Ishikawa (cell line): ENCODE measurements around the gene ZNF213.

Experiments used
- CEBPB ChIP-seq: IDR thresholded peaks from 2 replicates; pipeline ENCODE4 v1.6.1; 2012
- CREB1 ChIP-seq: IDR thresholded peaks from 2 replicates; pipeline ENCODE4 v1.6.1; 2012; ENCODE audit warnings: low read depth
- EGR1 ChIP-seq: IDR thresholded peaks from 2 replicates; pipeline ENCODE4 v1.6.1; 2012
- EP300 ChIP-seq: IDR thresholded peaks from 2 replicates; pipeline ENCODE4 v1.6.1; 2012; ENCODE audit warnings: borderline replicate concordance
- FOXM1 ChIP-seq: IDR thresholded peaks from 2 replicates; pipeline ENCODE4 v1.6.1; 2012; ENCODE audit warnings: low read depth, borderline replicate concordance
- NFIC ChIP-seq: IDR thresholded peaks from 2 replicates; pipeline ENCODE4 v1.6.1; 2012
- RAD21 ChIP-seq: IDR thresholded peaks from 2 replicates; pipeline ENCODE4 v1.6.1; 2012; ENCODE audit warnings: low read depth
- TAF1 ChIP-seq: IDR thresholded peaks from 2 replicates; pipeline ENCODE4 v1.6.1; 2012; ENCODE audit warnings: low read depth, mild to moderate bottlenecking
- TCF12 ChIP-seq: IDR thresholded peaks from 2 replicates; pipeline ENCODE4 v1.6.1; 2012; ENCODE audit warnings: low read depth
- TEAD4 ChIP-seq: IDR thresholded peaks from 2 replicates; pipeline ENCODE4 v1.6.1; 2012
- YY1 ChIP-seq: IDR thresholded peaks from 2 replicates; pipeline ENCODE4 v1.6.1; 2012; ENCODE audit warnings: low read depth
- ZBTB7A ChIP-seq: IDR thresholded peaks from 2 replicates; pipeline ENCODE4 v1.6.1; 2012; ENCODE audit warnings: low read depth
- TF ChIP-seq, protein P1 (sequence below): IDR thresholded peaks from 2 replicates; pipeline ENCODE4 v1.6.1; 2012
- TF ChIP-seq, protein P2 (sequence below): IDR thresholded peaks from 2 replicates; pipeline ENCODE4 v1.6.1; 2012
- TF ChIP-seq, protein P3 (sequence below): IDR thresholded peaks from 2 replicates; pipeline ENCODE4 v1.6.1; 2012; ENCODE audit warnings: low read depth, mild to moderate bottlenecking

Gene ZNF213

DNA sequence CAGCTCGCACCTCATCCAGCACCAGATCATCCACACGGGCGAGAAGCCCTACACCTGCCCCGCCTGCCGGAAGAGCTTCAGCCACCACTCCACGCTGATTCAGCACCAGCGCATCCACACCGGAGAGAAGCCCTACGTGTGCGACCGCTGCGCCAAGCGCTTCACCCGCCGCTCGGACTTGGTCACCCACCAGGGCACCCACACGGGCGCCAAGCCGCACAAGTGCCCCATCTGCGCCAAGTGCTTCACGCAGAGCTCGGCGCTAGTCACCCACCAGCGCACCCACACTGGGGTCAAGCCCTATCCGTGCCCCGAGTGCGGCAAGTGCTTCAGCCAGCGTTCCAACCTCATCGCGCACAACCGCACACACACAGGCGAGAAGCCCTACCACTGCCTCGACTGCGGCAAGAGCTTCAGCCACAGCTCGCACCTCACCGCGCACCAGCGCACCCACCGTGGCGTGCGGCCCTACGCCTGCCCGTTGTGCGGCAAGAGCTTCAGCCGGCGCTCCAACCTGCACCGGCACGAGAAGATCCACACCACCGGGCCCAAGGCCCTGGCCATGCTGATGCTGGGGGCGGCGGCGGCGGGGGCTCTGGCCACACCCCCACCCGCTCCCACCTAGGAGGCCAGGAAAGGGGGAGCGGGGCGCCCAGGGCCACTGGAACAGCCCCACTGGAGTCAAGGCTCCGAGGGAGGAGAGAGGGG is 15.0 kb upstream of the ZNF213 start:
- no peak for TF ChIP-seq EGR1
- TF ChIP-seq EP300, result no peak
- no peak for TF ChIP-seq YY1
- TF ChIP-seq TEAD4, result no peak
- no peak for TF ChIP-seq RAD21

DNA sequence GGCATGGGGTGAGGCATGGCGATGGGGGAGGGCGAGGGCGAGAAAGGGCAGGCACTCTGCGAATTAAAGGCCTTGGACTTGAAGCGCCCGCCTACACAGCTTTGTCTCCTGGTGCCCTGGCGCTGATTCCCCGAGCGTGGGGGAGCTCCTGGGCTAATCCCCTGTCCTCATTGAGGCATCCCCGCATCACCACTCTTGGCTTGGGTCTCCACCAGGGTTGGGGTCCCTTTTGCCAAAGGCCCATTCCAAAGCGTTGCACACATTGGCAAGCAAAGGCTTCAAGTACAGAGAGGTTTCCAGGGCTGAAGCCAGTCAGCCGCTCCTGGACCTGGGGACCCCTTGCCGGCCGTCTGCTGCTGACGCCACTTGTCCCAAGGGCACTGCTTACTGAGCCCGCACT is 14.4 kb upstream of the ZNF213 start:
- TF ChIP-seq, protein P1, sequence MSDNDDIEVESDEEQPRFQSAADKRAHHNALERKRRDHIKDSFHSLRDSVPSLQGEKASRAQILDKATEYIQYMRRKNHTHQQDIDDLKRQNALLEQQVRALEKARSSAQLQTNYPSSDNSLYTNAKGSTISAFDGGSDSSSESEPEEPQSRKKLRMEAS, result no peak
- no peak for TF ChIP-seq CEBPB
- TF ChIP-seq TEAD4, result no peak
- no peak for TF ChIP-seq RAD21
- TF ChIP-seq ZBTB7A, result no peak
- TF ChIP-seq TCF12, result no peak
- TF ChIP-seq, protein P2, sequence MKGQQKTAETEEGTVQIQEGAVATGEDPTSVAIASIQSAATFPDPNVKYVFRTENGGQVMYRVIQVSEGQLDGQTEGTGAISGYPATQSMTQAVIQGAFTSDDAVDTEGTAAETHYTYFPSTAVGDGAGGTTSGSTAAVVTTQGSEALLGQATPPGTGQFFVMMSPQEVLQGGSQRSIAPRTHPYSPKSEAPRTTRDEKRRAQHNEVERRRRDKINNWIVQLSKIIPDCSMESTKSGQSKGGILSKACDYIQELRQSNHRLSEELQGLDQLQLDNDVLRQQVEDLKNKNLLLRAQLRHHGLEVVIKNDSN, result no peak
- TF ChIP-seq, protein P3, sequence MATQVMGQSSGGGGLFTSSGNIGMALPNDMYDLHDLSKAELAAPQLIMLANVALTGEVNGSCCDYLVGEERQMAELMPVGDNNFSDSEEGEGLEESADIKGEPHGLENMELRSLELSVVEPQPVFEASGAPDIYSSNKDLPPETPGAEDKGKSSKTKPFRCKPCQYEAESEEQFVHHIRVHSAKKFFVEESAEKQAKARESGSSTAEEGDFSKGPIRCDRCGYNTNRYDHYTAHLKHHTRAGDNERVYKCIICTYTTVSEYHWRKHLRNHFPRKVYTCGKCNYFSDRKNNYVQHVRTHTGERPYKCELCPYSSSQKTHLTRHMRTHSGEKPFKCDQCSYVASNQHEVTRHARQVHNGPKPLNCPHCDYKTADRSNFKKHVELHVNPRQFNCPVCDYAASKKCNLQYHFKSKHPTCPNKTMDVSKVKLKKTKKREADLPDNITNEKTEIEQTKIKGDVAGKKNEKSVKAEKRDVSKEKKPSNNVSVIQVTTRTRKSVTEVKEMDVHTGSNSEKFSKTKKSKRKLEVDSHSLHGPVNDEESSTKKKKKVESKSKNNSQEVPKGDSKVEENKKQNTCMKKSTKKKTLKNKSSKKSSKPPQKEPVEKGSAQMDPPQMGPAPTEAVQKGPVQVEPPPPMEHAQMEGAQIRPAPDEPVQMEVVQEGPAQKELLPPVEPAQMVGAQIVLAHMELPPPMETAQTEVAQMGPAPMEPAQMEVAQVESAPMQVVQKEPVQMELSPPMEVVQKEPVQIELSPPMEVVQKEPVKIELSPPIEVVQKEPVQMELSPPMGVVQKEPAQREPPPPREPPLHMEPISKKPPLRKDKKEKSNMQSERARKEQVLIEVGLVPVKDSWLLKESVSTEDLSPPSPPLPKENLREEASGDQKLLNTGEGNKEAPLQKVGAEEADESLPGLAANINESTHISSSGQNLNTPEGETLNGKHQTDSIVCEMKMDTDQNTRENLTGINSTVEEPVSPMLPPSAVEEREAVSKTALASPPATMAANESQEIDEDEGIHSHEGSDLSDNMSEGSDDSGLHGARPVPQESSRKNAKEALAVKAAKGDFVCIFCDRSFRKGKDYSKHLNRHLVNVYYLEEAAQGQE, result no peak
- TF ChIP-seq TAF1, result no peak
- no peak for TF ChIP-seq YY1
- no peak for TF ChIP-seq NFIC
- no peak for TF ChIP-seq FOXM1

DNA sequence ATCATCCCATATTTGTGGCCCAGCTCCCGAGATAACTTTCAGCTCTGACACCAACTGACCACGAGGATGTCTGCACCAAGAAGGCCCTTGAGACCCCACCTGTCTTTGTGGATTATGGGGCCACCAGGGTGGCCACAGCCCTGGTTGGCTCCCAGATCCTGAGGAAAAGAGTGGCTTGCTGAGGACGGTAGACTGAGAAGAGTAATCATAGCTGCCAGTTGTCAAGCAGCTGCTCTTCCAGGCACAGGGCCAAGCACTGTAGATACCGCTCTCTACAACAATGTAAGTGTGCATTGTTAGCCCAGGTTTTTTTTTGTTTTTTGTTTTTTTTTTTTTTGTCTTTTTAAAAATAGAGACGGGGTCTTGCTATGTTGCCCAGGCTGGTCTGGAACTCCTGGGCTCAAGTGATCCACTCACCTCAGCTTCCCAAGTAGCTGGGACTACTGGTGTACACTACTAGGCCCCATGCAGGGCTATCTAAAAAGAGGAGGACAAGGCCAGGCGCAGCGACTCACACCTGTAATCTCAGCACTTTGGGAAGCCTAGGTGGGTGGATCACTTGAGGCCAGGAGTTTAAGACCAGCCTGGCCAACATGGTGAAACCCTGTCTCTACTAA is 12.9 kb upstream of the ZNF213 start:
- no peak for TF ChIP-seq FOXM1
- no peak for TF ChIP-seq TEAD4
- TF ChIP-seq, protein P2, result no peak
- no peak for TF ChIP-seq CEBPB
- TF ChIP-seq, protein P3, result no peak
- TF ChIP-seq, protein P1, result no peak
- no peak for TF ChIP-seq YY1
- no peak for TF ChIP-seq NFIC
- TF ChIP-seq TAF1, result no peak
- TF ChIP-seq RAD21, result no peak
- no peak for TF ChIP-seq CREB1
- TF ChIP-seq EP300, result no peak
- TF ChIP-seq ZBTB7A, result no peak
- TF ChIP-seq EGR1, result no peak

DNA sequence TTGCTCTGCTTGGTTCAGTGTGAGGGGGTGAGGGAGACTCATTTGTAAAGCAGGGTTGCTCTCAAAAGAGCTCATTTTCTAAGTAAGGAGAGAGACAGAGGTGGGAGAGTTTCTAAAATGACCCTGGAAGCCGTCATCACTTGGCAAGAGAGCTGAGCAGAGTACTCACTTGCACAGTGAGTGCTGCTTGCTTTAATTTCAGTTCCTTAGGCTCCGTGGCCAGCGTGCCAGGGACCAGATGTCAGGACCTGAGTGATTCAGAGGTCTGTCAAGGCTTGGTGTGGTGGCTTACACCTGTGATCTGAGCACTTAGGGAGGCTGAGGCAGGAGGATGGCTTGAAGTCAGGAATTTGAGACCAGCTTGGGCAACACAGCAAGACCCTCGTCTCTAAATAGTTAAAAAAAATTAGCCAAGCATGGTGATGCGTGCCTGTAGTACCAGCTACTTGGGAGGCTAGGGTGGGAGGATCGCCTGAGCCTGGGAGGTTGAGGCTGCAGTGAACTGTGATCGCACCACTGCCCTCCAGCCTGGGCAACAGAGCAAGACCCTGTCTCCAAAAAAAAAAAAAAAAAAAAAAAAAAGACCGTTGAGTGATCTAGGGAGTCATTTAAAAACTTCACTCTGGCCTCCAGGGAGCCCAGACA is 11.8 kb upstream of the ZNF213 start:
- TF ChIP-seq, protein P3, result no peak
- TF ChIP-seq RAD21 (no peak), FOXM1 (no peak), TEAD4 (no peak), NFIC (no peak), ZBTB7A (no peak), YY1 (no peak), CEBPB (no peak), EP300 (no peak), CREB1 (no peak), EGR1 (no peak), TCF12 (no peak), TAF1 (no peak)
